Measurements from ENCODE around the gene JOSD2. TPM values are rescaled to one million over a fixed set of nuclear protein-coding genes. Genes with fewer than 3 reads are reported as not detected.

JOSD2 gene
- total RNA-seq, 1 donor from 2014 or later: 26.6 TPM

- DNase-seq (ENCODE audit: low spot score): no peak
These were observed 14.6 kb downstream of the JOSD2 start for GRCh38 chr19:50496189-50497021.

- DNase-seq (ENCODE audit: low spot score): no peak
These were observed 15.9 kb downstream of the JOSD2 start for GRCh38 chr19:50495020-50495531.

- no peak for DNase-seq (ENCODE audit: low spot score)
These were observed 16.6 kb downstream of the JOSD2 start for GRCh38 chr19:50494186-50495019.

GRCh38 chr19:50493171-50493570 lies 17.8 kb downstream of the JOSD2 start:
- DNase-seq (ENCODE audit: low spot score): no peak

GRCh38 chr19:50492303-50493052 lies 18.5 kb downstream of the JOSD2 start:
- DNase-seq (ENCODE audit: low spot score): no peak

- DNase-seq (ENCODE audit: low spot score): no peak
These were observed 20.0 kb downstream of the JOSD2 start for GRCh38 chr19:50490991-50491472.

- DNase-seq (ENCODE audit: low spot score): no peak
These were observed 20.6 kb downstream of the JOSD2 start for GRCh38 chr19:50490411-50490811.

GRCh38 chr19:50489461-50490011 lies 21.5 kb downstream of the JOSD2 start:
- no peak for DNase-seq (ENCODE audit: low spot score)

- no peak for DNase-seq (ENCODE audit: low spot score)
These were observed 22.4 kb downstream of the JOSD2 start for GRCh38 chr19:50488389-50489194.

GRCh38 chr19:50486823-50487515 lies 24.0 kb downstream of the JOSD2 start:
- DNase-seq (ENCODE audit: low spot score): no peak

- DNase-seq (ENCODE audit: low spot score): no peak
These were observed 25.6 kb downstream of the JOSD2 start for GRCh38 chr19:50485284-50485955.

GRCh38 chr19:50482916-50483315 lies 28.1 kb downstream of the JOSD2 start:
- no peak for DNase-seq (ENCODE audit: low spot score)

GRCh38 chr19:50482271-50482855 lies 28.6 kb downstream of the JOSD2 start:
- DNase-seq (ENCODE audit: low spot score): no peak

GRCh38 chr19:50481351-50482149 lies 29.4 kb downstream of the JOSD2 start:
- DNase-seq (ENCODE audit: low spot score): no peak

GRCh38 chr19:50480281-50481111 lies 30.5 kb downstream of the JOSD2 start:
- DNase-seq (ENCODE audit: low spot score): no peak

- DNase-seq (ENCODE audit: low spot score): no peak
These were observed 31.2 kb downstream of the JOSD2 start for GRCh38 chr19:50479761-50480251.
